ENCODE measurements around the gene MFSD6.
"Not testable (repeated sequence)": the region's sequence is repeated elsewhere in the genome, so short reads cannot be mapped to it uniquely, and the experiment has no call there.

The MFSD6 gene

GRCh38 chr2:190501702-190502407 lies 93.7 kb downstream of the MFSD6 start:
- DNase-seq (ENCODE audit: low read depth) = no peak

GRCh38 chr2:190503088-190503487 lies 94.9 kb downstream of the MFSD6 start:
- no peak for DNase-seq (ENCODE audit: low read depth)

GRCh38 chr2:190504912-190505311 lies 96.8 kb downstream of the MFSD6 start:
- DNase-seq (ENCODE audit: low read depth) = no peak

- DNase-seq (ENCODE audit: low read depth) = no peak
Observed at GRCh38 chr2:190505696-190506095, 97.5 kb downstream of the MFSD6 start.

DNA sequence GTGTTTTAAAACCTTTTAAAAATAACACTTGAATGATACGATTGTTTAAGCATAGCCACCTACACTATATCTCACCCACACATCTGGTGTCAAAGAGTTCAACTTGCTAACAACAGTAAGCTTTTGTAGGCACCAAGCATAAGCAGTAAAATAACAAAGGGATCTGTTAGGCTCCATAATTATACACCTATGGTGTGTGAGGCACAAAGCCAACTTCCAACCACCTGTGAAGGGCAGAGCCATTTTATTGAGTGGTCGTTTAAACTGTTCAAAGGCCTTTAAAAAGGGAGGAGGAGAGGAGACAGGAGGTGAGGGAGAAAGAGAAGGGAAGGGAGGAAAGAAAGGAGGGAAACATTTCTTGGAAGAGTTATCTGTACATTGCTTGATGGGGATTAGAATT lies 98.5 kb downstream of the MFSD6 start:
- no peak for DNase-seq (ENCODE audit: low read depth)

GRCh38 chr2:190507135-190507534 lies 99.0 kb downstream of the MFSD6 start:
- DNase-seq (ENCODE audit: low read depth) = no peak

- not testable (repeated sequence) for DNase-seq (ENCODE audit: low read depth)
Observed at GRCh38 chr2:190509895-190510294, 101.7 kb downstream of the MFSD6 start.

DNA sequence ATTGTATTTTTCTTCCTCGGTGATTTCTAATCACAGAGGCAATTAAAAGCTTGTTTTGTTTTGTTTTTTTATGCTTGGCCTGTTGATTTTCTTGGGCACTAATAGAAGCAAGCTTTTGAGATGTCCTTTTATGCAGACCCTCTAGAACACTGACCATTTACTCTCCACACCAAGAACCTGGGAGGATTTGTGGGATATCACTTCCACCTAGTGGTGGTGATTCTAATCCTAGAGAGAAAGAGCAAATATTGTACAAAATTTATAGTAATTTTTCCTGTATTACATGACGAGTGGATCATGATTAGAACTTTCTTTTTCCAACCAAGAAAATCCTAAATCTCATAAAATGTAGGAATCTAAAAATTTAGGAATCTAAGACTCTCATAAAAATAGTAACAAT lies 102.9 kb downstream of the MFSD6 start:
- no peak for DNase-seq (ENCODE audit: low read depth)

GRCh38 chr2:190512539-190513095 lies 104.5 kb downstream of the MFSD6 start:
- DNase-seq (ENCODE audit: low read depth) = no peak

DNA sequence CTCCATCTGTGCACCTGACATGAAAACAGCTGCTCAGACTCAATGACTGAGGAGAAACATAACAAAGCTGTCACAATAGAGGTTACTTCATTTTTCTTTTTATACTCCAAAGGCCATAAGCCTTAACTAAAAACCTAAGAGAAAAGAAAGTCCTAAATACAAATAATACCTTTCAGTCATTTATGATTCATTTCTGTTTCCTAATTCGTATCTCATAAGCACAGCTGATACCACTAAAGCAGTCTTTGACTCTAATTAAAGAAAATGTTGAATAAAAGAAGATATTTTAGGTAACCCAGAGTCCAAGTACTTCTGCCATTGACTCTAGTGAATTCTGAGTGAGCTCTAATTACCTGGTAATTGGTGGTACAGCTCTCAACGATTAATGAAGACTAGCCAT lies 105.7 kb downstream of the MFSD6 start:
- DNase-seq (ENCODE audit: low read depth) = no peak

- no peak for DNase-seq (ENCODE audit: low read depth)
Observed at GRCh38 chr2:190514676-190515075, 106.5 kb downstream of the MFSD6 start.

DNA sequence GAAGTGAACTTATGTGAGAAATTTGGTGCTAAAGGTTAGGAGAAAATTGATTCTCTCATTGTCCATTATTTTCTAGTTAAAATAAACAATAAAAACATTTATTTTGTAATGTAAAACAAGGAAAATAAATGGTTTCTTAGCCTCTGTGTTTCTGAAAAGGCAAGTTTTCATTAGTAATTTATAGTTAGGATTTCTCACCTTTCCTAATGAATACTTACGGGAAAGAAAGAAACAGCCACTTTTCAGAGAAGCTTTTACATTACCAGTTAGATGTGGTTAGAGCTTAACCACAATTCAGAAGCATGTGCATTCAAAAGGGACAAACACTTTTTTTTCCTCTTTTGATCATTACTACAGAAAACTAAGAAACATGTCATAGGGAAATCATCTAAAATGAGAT lies 107.5 kb downstream of the MFSD6 start:
- DNase-seq (ENCODE audit: low read depth) = no peak

GRCh38 chr2:190517468-190517867 lies 109.3 kb downstream of the MFSD6 start:
- DNase-seq (ENCODE audit: low read depth) = no peak

GRCh38 chr2:190519975-190520767 lies 112.0 kb downstream of the MFSD6 start:
- no peak for DNase-seq (ENCODE audit: low read depth)

- DNase-seq (ENCODE audit: low read depth) = no peak
Observed at GRCh38 chr2:190524928-190525327, 116.8 kb downstream of the MFSD6 start.

GRCh38 chr2:190526105-190526750 lies 118.1 kb downstream of the MFSD6 start:
- DNase-seq (ENCODE audit: low read depth) = no peak

GRCh38 chr2:190527214-190527613 lies 119.1 kb downstream of the MFSD6 start:
- no peak for DNase-seq (ENCODE audit: low read depth)

- DNase-seq (ENCODE audit: low read depth) = no peak
Observed at GRCh38 chr2:190527918-190528317, 119.8 kb downstream of the MFSD6 start.

GRCh38 chr2:190528521-190529001 lies 120.4 kb downstream of the MFSD6 start:
- no peak for DNase-seq (ENCODE audit: low read depth)

DNA sequence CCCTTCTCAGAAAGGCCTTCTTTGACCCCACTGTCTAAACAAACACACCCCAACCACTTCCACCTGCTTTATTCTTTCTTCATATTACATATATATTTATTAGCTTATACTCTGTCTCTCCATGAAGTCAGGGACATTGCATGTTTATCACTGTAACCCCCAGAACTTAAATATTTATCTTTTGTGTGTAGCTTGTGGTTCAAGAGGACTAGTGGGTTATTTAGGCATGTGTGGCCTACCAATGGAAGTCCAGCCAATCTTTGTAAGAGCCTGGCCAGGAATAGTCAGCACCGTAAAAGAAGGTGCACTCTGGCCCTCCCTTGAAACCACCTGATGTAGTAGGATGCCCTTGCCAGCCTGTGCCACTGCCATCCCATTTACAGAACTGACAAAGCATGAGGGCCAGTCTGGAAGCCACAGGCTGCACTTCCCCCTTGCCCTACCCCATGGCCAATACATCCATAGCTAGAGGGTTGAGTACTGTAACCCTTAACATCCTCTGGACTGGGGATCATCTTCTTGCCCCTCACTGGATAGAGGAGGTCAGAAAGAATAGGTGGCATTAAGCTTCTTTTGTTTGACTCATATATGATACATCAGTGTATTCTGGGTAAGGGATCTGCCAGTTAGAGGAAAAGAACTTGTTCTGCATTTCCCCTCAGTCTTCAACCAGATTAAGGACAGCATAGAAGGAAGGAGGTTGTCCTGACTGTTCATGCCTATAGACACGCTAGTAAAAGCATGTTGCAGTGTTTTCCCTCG lies 121.5 kb downstream of the MFSD6 start:
- DNase-seq (ENCODE audit: low read depth) = no peak

DNA sequence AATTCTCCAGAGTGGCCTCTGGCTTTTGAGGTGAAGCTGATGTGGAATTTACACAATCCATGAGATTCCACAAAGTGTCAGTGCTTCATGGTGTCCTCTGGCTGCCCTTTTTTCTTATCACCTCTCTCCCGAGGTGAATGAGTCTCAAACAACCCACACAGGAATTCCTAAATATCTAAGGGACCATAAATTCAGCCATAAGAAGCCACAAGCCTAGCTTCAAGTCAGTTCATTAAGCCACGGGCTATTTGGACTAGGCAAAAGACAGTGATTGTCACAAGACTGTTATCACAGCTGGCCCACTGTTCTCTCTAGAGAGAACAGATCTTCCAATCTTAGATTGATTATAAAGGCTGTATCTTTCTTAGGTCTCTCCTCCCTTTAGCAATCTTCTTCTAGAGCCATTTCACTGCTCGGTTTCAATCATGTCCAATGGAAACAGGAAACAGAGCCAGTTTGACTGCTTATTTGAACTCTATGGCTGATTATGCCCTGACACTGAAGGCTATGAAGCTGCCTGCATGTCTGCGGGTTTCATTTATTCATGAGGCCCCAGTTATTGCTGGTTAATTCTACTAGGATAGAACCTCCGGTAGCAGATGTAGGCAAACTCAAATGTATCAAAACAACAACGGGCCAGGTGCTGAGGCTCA lies 122.2 kb downstream of the MFSD6 start:
- no peak for DNase-seq (ENCODE audit: low read depth)

All from T-helper 22 cell (primary cell).